NB4 (cell line): Measurements from ENCODE around the gene PPP1CA.

Experiments used
- POLR2A ChIP-seq: IDR thresholded peaks from 2 replicates; pipeline ENCODE4 v1.6.1; 2011; ENCODE audit warnings: mild to moderate bottlenecking; ENCODE audit not compliant: insufficient read length; ENCODE audit errors: extremely low read depth
- TF ChIP-seq, protein P1 (sequence below): IDR thresholded peaks from one replicate; pipeline ENCODE4 v1.5.1; 2012; ENCODE audit warnings: low read depth, low read length

DNA sequence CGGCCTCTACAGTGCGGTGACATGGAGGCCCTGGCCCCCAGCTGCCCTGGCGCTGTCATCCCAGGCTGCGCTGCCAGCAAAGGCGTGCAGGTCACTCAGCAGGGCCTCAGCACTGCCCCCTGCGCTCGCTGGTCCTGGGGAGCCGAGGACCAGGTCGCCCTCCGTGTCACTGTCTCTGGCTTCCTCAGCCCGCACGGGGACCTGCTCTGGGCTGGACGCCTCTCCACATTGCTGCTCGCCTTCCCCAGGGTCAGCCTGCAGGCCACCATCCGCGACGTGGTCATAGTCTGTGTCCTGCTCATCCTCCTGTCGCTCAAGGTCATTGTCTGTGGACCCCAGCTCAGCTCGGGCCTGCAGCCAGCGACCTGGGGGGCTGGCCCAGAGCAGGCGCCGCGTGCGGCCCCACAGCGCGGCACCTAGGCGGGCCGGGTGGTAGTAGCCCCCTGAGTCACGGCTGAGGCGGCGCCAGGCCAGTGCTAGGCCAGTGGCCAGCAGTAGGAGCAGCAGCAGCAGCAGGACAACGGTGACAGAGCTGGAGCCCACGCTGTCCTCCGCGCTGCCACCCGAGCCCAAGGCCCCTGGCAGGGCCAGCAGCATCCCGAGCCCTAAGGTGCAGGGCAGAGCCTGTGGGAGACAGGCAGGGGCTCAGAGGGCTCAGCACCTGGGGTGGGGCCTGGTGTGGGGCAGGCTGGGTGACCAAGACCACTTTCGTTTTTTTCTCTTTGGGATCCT is 34.2 kb upstream of the PPP1CA start:
- TF ChIP-seq, protein P1, sequence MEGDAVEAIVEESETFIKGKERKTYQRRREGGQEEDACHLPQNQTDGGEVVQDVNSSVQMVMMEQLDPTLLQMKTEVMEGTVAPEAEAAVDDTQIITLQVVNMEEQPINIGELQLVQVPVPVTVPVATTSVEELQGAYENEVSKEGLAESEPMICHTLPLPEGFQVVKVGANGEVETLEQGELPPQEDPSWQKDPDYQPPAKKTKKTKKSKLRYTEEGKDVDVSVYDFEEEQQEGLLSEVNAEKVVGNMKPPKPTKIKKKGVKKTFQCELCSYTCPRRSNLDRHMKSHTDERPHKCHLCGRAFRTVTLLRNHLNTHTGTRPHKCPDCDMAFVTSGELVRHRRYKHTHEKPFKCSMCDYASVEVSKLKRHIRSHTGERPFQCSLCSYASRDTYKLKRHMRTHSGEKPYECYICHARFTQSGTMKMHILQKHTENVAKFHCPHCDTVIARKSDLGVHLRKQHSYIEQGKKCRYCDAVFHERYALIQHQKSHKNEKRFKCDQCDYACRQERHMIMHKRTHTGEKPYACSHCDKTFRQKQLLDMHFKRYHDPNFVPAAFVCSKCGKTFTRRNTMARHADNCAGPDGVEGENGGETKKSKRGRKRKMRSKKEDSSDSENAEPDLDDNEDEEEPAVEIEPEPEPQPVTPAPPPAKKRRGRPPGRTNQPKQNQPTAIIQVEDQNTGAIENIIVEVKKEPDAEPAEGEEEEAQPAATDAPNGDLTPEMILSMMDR = no peak
- TF ChIP-seq POLR2A = no peak
